Measurements from ENCODE around the gene NKPD1.
"Not testable (repeated sequence)": the region's sequence is repeated elsewhere in the genome, so short reads cannot be mapped to it uniquely, and the experiment has no call there.

Gene NKPD1

GRCh38 chr19:45118591-45119355, 42.0 kb downstream of the NKPD1 start:
- FAIRE-seq; DNase-seq (ENCODE audit: low spot score): not testable (repeated sequence)

GRCh38 chr19:45118106-45118505, 42.7 kb downstream of the NKPD1 start:
- no peak for DNase-seq (ENCODE audit: low spot score)
- no peak for FAIRE-seq

- FAIRE-seq: no peak
- DNase-seq (ENCODE audit: low spot score): no peak
Observed at GRCh38 chr19:45117671-45118070, 43.1 kb downstream of the NKPD1 start.

- DNase-seq (ENCODE audit: low spot score): no peak
- FAIRE-seq: no peak
Observed at GRCh38 chr19:45117167-45117594, 43.6 kb downstream of the NKPD1 start.

GRCh38 chr19:45115809-45116615, 44.8 kb downstream of the NKPD1 start:
- FAIRE-seq: no peak
- no peak for DNase-seq (ENCODE audit: low spot score)

GRCh38 chr19:45114116-45114515, 46.7 kb downstream of the NKPD1 start:
- no peak for DNase-seq (ENCODE audit: low spot score)
- no peak for FAIRE-seq

- DNase-seq (ENCODE audit: low spot score): no peak
Observed at GRCh38 chr19:45113628-45114027, 47.2 kb downstream of the NKPD1 start.

GRCh38 chr19:45112111-45112827, 48.5 kb downstream of the NKPD1 start:
- DNase-seq (ENCODE audit: low spot score): no peak
- FAIRE-seq: no peak

More at GRCh38 chr19:45113628-45114027, 47.2 kb downstream of the NKPD1 start:
- no peak for FAIRE-seq
